Esophagus squamous epithelium (tissue), 5 donors: ENCODE results near the gene SENP7. TPM values are rescaled to one million over a fixed set of nuclear protein-coding genes. Genes with fewer than 3 reads are reported as not detected.

Experiments
- DNase-seq: peaks from one replicate; lab custom pipeline; 2025; lab: John Stamatoyannopoulos, UW
- H3K27ac ChIP-seq, 4 donors: fragments of 200-600 bp; sonication (generic); one replicate each; pipeline ENCODE4 v1.5.1; 2016 to 2019; ENCODE audit warnings: mild to moderate bottlenecking in 1 of 4
- H3K27me3 ChIP-seq, 4 donors: fragments of 200-600 bp; sonication (generic); 1 replicate in 3 of 4; 2 replicates in 1 of 4; pipeline versions ENCODE4 v1.5.1 to v1.6.0; 2017 to 2021; ENCODE audit warnings: antibody characterized with exemption in 1 of 4
- H3K36me3 ChIP-seq, 3 donors: fragments of 200-600 bp; sonication (generic); one replicate each; pipeline ENCODE4 v1.5.1; 2016 to 2019
- H3K4me1 ChIP-seq, 3 donors: fragments of 200-600 bp; sonication (generic); one replicate each; pipeline ENCODE4 v1.5.1; 2017 to 2019
- H3K4me3 ChIP-seq, 4 donors: fragments of 200-600 bp; sonication (generic); 1 replicate in 3 of 4; 2 replicates in 1 of 4; pipeline ENCODE4 v1.5.1; 2016 to 2019; ENCODE audit warnings: mild to moderate bottlenecking in 2 of 4, moderate library complexity in 1 of 4
- H3K9me3 ChIP-seq, 3 donors: fragments of 200-600 bp; sonication (generic); one replicate each; pipeline ENCODE4 v1.5.1; 2016 to 2019
- CTCF ChIP-seq, 6 experiments: fragments of 450-650 bp in 4 of 6; fragments of 200-600 bp in 2 of 6; sonication (generic) in 2 of 6; IDR thresholded peaks; one replicate each; pipeline ENCODE4 v1.5.1; 2016 to 2019; ENCODE audit warnings: antibody characterized with exemption in 6 of 6, mild to moderate bottlenecking in 4 of 6, moderate library complexity in 4 of 6
- POLR2A ChIP-seq, 4 donors: fragments of 450-650 bp; IDR thresholded peaks; one replicate each; pipeline ENCODE4 v1.6.1; 2017; ENCODE audit warnings: antibody characterized with exemption in 4 of 4, mild to moderate bottlenecking in 4 of 4, moderate library complexity in 3 of 4
- WGBS, 2 donors: methylation state at CpG; one replicate each; pipeline ENCODE4 v1.1.5; 2018; 5-methylcytosine and 5-hydroxymethylcytosine counted together
- intact Hi-C: fragments of 100-400 bp; cut with DNase I; formaldehyde crosslinking; loops from one replicate; pipeline ENCODE4 v1.15.0; 2022
- total RNA-seq, 4 donors: library from RNA; depleted of rRNA; stranded (reverse); fragments of >200 nt; gene quantifications; one replicate each; pipeline ENCODE4 v1.1.0, GENCODE V29; 2016
- donor health status: DM: yes; HTN: yes; CAD: no.

Gene SENP7
- total RNA-seq, 4 donors from 2014 or later: 6.0 to 18.9 (median 9.5) TPM

- Histone ChIP-seq H3K4me1 (no peaks in the 10 kb centered on the region), H3K9me3 (no peaks in the 10 kb centered on the region), H3K27ac (no peak overlapping the region), H3K27me3 (no peaks in the 10 kb centered on the region), H3K4me3 (no peak overlapping the region), H3K36me3 (no peaks in the 10 kb centered on the region)
- intact Hi-C loops: no loop called here
- DNase-seq: no peak
- TF ChIP-seq POLR2A (IDR thresholded peaks at IDR 0.05) (no peak), CTCF (IDR thresholded peaks at IDR 0.05) (no peak)
- WGBS, 2 donors: 89 to 94% methylated on average over 1 of the region's 1 CpG
Observed at GRCh38 chr3:101433652-101434051, 79.4 kb downstream of the SENP7 start.

GRCh38 chr3:101423984-101424888 is 88.8 kb downstream of the SENP7 start:
- intact Hi-C loops: no loop called here
- no peak overlapping the region for H3K27ac ChIP-seq
- no peak for DNase-seq
- H3K9me3 ChIP-seq: no peaks in the 10 kb centered on the region
- H3K27me3 ChIP-seq: no peaks in the 10 kb centered on the region
- H3K36me3 ChIP-seq: no peaks in the 10 kb centered on the region
- no peaks in the 10 kb centered on the region for H3K4me1 ChIP-seq
- no peak overlapping the region for H3K4me3 ChIP-seq
- TF ChIP-seq CTCF (IDR thresholded peaks at IDR 0.05) (no peak), POLR2A (IDR thresholded peaks at IDR 0.05) (no peak)
- 88 to 92% methylated on average over 5 to 7 of the region's 11 CpGs for WGBS, 2 donors

GRCh38 chr3:101418851-101419250 is 94.2 kb downstream of the SENP7 start:
- Histone ChIP-seq H3K4me1 (no peaks in the 10 kb centered on the region), H3K9me3 (no peaks in the 10 kb centered on the region), H3K4me3 (no peak overlapping the region), H3K27ac (no peak overlapping the region), H3K27me3 (no peaks in the 10 kb centered on the region), H3K36me3 (no peaks in the 10 kb centered on the region)
- DNase-seq: no peak
- WGBS, 2 donors: 83 to 91% methylated on average over 1 of the region's 1 CpG
- intact Hi-C loops: no loop called here
- TF ChIP-seq CTCF (IDR thresholded peaks at IDR 0.05) (no peak), POLR2A (IDR thresholded peaks at IDR 0.05) (no peak)

- no peak overlapping the region for H3K27ac ChIP-seq
- DNase-seq: no peak
- no peaks in the 10 kb centered on the region for H3K27me3 ChIP-seq
- H3K4me1 ChIP-seq: no peaks in the 10 kb centered on the region
- no peaks in the 10 kb centered on the region for H3K36me3 ChIP-seq
- intact Hi-C loops: no loop called here
- H3K9me3 ChIP-seq: peaks cover 0 to 3% (median 0%) of the 10 kb centered on the region in 3 donors
- TF ChIP-seq POLR2A (IDR thresholded peaks at IDR 0.05) (no peak), CTCF (IDR thresholded peaks at IDR 0.05) (no peak)
- H3K4me3 ChIP-seq: no peak overlapping the region
- WGBS, 2 donors: 79 to 87% methylated on average over 5 to 6 of the region's 6 CpGs
Observed at GRCh38 chr3:101414121-101414520, 98.9 kb downstream of the SENP7 start.

- H3K9me3 ChIP-seq: peaks cover 0 to 7% (median 3%) of the 10 kb centered on the region in 3 donors
- TF ChIP-seq CTCF (IDR thresholded peaks at IDR 0.05) (no peak), POLR2A (IDR thresholded peaks at IDR 0.05) (no peak)
- WGBS, 2 donors: 82 to 91% methylated on average over 2 of the region's 2 CpGs
Observed at GRCh38 chr3:101413656-101414055, 99.4 kb downstream of the SENP7 start.

More at GRCh38 chr3:101413656-101414055, 99.4 kb downstream of the SENP7 start:
- Histone ChIP-seq H3K4me3 (no peak overlapping the region), H3K4me1 (no peaks in the 10 kb centered on the region), H3K27me3 (no peaks in the 10 kb centered on the region), H3K36me3 (no peaks in the 10 kb centered on the region), H3K27ac (no peak overlapping the region)
- DNase-seq: no peak
- intact Hi-C loops: no loop called here
